Measurements from ENCODE around the gene ZNF530. TPM values are rescaled to one million over a fixed set of nuclear protein-coding genes. Genes with fewer than 3 reads are reported as not detected.

Gene ZNF530
- total and polyA plus RNA-seq, 2 donors (not counting 1 experiment from before 2014, with no cell fraction given): 4.3 to 11.2 TPM

GRCh38 chr19:57623091-57623490 is 23.4 kb downstream of the ZNF530 start:
- Mint-ChIP-seq H3K27ac (no peak overlapping the region), H3K4me1 (peaks cover 7% of the 10 kb centered on the region), H3K4me3 (no peak overlapping the region), H3K27me3 (no peaks in the 10 kb centered on the region), H3K9me3 (ENCODE audit: insufficient read depth) (peaks cover 27% of the 10 kb centered on the region)
- no peak for ATAC-seq (ENCODE audit: low read depth)
- no peak overlapping the region for H3K27ac ChIP-seq (ENCODE audit: low read length in 2 of 2)
- intact Hi-C loops (cut with micrococcal nuclease): no loop called here
- CTCF ChIA-PET: interaction anchor here (0.7 kb wide), 2 partner anchors 9 to 904 kb away, joined by 3 read pairs; no protein-coding TSS in a partner anchor
- H3K36me3 ChIP-seq (replicated peaks in 1 of 2; ENCODE audit: control extremely low read depth in 1 of 2, control insufficient read depth in 1 of 2, extremely low read depth in 1 of 2, insufficient read depth in 2 of 2, low read length in 1 of 2): peaks cover 18 to 47% of the 10 kb centered on the region in 2 experiments
- no peak overlapping the region for H3K9ac ChIP-seq (ENCODE audit: low read length)
- DNase-seq: no peak
- H3K9me3 ChIP-seq (ENCODE audit: control extremely low read depth in 1 of 3, control insufficient read depth in 2 of 3, insufficient read depth in 1 of 3, low read length in 2 of 3): peaks cover 10 to 70% (median 62%) of the 10 kb centered on the region in 3 donors
- peaks cover 27% of the 10 kb centered on the region for H3K79me2 ChIP-seq (ENCODE audit: control insufficient read depth, insufficient read depth, low read length)
- POLR2A ChIA-PET: no interaction called here
- H2AFZ ChIP-seq (ENCODE audit: insufficient read depth, low read depth, low read length, poor library complexity, severe bottlenecking): no peak overlapping the region
- no peaks in the 10 kb centered on the region for H3K4me1 ChIP-seq (ENCODE audit: control insufficient read depth in 2 of 2, insufficient read depth in 2 of 2, low read length in 2 of 2)
- H3K4me3 ChIP-seq (ENCODE audit: control extremely low read depth in 1 of 5, extremely low read depth in 1 of 5, insufficient read depth in 1 of 5, low read depth in 2 of 5, low read length in 4 of 5): no peak overlapping the region
- TF ChIP-seq EZH2 (IDR thresholded peaks at IDR 0.05; ENCODE audit: borderline replicate concordance, insufficient read depth, low read depth, low read length, poor library complexity, severe bottlenecking) (no peak), CTCF (IDR thresholded peaks at IDR 0.05) (no peak)
- H3K27me3 ChIP-seq (replicated peaks in 1 of 4; ENCODE audit: control extremely low read depth in 1 of 4, control insufficient read depth in 3 of 4, insufficient read depth in 4 of 4, low read length in 3 of 4): no peaks in the 10 kb centered on the region
- no peaks in the 10 kb centered on the region for H4K20me1 ChIP-seq (ENCODE audit: control insufficient read depth, insufficient read depth, low read length, poor library complexity, severe bottlenecking)
- H3K4me2 ChIP-seq (replicated peaks; ENCODE audit: low read depth, low read length, poor library complexity, severe bottlenecking): no peak overlapping the region

- Histone ChIP-seq H3K27ac (ENCODE audit: low read length in 2 of 2) (peak within 1 kb of the TSS; percentile 70 to 80), H3K9ac (ENCODE audit: low read length) (peak within 1 kb of the TSS; percentile 90), H3K4me2 (replicated peaks; ENCODE audit: low read depth, low read length, poor library complexity, severe bottlenecking) (peak within 1 kb of the TSS; percentile 94), H3K4me1 (ENCODE audit: control insufficient read depth in 2 of 2, insufficient read depth in 2 of 2, low read length in 2 of 2) (peaks cover 11 to 17% of the 10 kb centered on the region in 2 donors), H4K20me1 (ENCODE audit: control insufficient read depth, insufficient read depth, low read length, poor library complexity, severe bottlenecking) (no peaks in the 10 kb centered on the region), H3K36me3 (replicated peaks in 1 of 2; ENCODE audit: control extremely low read depth in 1 of 2, control insufficient read depth in 1 of 2, extremely low read depth in 1 of 2, insufficient read depth in 2 of 2, low read length in 1 of 2) (peaks cover 4 to 25% of the 10 kb centered on the region in 2 experiments), H2AFZ (ENCODE audit: insufficient read depth, low read depth, low read length, poor library complexity, severe bottlenecking) (peak within 1 kb of the TSS; percentile 100), H3K27me3 (replicated peaks in 1 of 4; ENCODE audit: control extremely low read depth in 1 of 4, control insufficient read depth in 3 of 4, insufficient read depth in 4 of 4, low read length in 3 of 4) (no peaks in the 10 kb centered on the region), H3K9me3 (ENCODE audit: control extremely low read depth in 1 of 3, control insufficient read depth in 2 of 3, insufficient read depth in 1 of 3, low read length in 2 of 3) (peaks cover 5 to 16% (median 8%) of the 10 kb centered on the region in 3 donors), H3K4me3 (ENCODE audit: control extremely low read depth in 1 of 5, extremely low read depth in 1 of 5, insufficient read depth in 1 of 5, low read depth in 2 of 5, low read length in 4 of 5) (peak within 1 kb of the TSS; percentile 67 to 95 (median 84)), H3K79me2 (ENCODE audit: control insufficient read depth, insufficient read depth, low read length) (peaks cover 17% of the 10 kb centered on the region)
- WGBS (ENCODE audit: insufficient coverage): 2% methylated on average over 58 of the region's 59 CpGs
- ChIA-PET POLR2A (interaction anchor here (0.6 to 1.4 kb wide), 7 partner anchors 15 to 550 kb away, joined by 3 to 6 read pairs (median 3); partner anchors contain the start of genes ZNF134, ZNF274, ZNF551 and ZNF606), CTCF (interaction anchor here (0.9 to 1.5 kb wide), 5 partner anchors 48 to 775 kb away, joined by 3 to 4 read pairs (median 3); partner anchors contain the start of genes ZNF551, ZNF584 and ZNF772)
- H3K27me3 Mint-ChIP-seq: no peaks in the 10 kb centered on the region
- peak; percentile 99 for ATAC-seq (ENCODE audit: low read depth)
- intact Hi-C loops (cut with micrococcal nuclease): loop anchor here (1.0 to 10.0 kb wide), 10 partner anchors 19 to 645 kb away; partner anchors contain the start of genes ZNF134, ZNF416, ZNF419 and ZNF530
- DNase-seq: peak; percentile 93
- peaks cover 13% of the 10 kb centered on the region for H3K9me3 Mint-ChIP-seq (ENCODE audit: insufficient read depth)
- peak within 1 kb of the TSS; percentile 88 for H3K27ac Mint-ChIP-seq
- H3K4me3 Mint-ChIP-seq: peak within 1 kb of the TSS; percentile 92
- H3K4me1 Mint-ChIP-seq: peaks cover 22% of the 10 kb centered on the region
- no peak for TF ChIP-seq CTCF (IDR thresholded peaks at IDR 0.05)
- no peak for TF ChIP-seq EZH2 (IDR thresholded peaks at IDR 0.05; ENCODE audit: borderline replicate concordance, insufficient read depth, low read depth, low read length, poor library complexity, severe bottlenecking)
Measured at GRCh38 chr19:57632987-57633831, 33.5 kb downstream of the ZNF530 start, which contains the start of gene ZNF211. TSS of gene ZNF211 (plus strand) at chr19:57633168. CDS start at chr19:57633347, 179 bp downstream.
